Fibroblast of skin of left quadriceps (primary cell): Measurements from ENCODE around the gene ADARB2.

Source experiments
- DNase-seq, 2 experiments: peaks; one replicate each; pipeline ENCODE4 v3.0.0-alpha.2; 2013; ENCODE audit warnings: low read depth in 2 of 2

Gene ADARB2

DNA sequence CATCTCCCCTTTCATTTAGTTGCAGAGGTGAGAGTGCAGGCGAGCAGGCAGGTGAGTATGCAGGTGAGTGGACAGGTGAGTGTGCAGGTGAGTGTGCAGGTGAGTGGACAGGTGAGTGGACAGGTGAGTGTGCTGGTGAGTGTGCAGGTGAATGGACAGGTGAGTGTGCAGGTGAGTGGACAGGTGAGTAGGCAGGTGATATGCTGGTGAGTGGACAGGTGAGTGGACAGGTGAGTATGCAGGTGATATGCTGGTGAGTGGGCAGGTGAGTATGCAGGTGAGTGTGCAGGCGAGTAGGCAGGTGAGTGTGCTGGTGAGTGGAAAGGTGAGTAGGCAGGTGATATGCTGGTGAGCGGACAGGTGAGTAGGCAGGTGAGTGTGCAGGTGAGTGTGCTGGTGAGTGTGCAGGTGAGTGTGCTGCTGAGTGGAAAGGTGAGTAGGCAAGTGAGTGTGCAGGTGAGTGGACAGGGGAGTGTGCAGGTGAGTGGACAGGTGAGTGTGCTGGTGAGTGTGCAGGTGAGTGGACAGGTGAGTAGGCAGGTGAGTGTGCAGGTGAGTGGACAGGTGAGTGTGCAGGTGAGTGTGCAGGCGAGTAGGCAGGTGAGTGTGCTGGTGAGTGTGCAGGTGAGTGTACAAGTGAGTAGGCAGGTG, 165.6 kb downstream of the ADARB2 start:
- no peak for DNase-seq

DNA sequence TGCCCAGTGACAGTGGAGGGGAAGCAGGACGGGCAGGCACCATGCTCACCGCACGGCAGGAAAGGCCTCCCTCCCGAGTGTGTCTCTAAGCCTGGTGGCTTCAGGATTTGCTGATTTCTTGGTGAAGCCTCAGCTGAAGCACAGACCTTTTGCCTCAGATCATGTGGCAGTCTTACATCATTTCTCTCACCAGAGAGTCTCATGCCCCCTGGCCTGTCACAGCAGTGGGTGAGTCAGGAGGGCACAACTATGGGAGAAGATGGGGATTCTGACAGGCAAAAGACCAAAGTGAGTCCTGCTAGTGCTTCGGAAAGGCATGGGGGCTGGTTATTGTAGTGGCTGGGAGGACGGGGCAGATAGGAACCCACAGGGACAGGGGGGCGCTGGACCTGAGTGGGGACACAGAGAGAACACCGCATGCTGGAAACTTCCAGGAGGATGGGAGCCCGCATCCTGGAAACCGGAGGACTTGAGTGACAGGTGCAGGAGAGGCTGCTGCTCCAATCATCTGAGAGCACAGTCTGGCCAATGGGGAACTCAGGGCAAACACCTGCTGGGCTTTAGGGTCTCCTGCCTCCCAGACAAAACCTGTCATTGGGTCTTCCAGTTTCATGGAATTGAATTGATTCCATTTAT, 166.8 kb downstream of the ADARB2 start:
- no peak for DNase-seq

DNA sequence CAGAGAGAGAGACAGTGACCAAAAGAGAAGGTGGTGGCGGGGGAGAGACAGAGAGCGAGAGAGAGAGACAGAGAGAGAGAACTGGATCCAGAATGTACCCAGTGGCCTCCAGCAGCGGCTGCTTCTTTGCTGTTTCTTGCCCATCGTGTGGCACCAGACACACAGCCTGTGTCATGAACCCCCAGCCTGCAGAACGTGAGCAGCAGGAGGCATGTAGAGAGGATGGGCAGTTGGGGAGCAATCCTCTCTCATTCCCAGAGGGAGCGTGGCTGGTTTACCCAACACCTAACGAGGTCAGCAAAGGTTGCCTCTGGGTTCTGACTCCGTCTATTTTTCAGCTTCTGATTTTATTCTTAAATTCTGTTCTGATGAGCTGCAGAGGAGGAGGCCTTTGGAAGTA, 168.1 kb downstream of the ADARB2 start:
- no peak for DNase-seq

DNA sequence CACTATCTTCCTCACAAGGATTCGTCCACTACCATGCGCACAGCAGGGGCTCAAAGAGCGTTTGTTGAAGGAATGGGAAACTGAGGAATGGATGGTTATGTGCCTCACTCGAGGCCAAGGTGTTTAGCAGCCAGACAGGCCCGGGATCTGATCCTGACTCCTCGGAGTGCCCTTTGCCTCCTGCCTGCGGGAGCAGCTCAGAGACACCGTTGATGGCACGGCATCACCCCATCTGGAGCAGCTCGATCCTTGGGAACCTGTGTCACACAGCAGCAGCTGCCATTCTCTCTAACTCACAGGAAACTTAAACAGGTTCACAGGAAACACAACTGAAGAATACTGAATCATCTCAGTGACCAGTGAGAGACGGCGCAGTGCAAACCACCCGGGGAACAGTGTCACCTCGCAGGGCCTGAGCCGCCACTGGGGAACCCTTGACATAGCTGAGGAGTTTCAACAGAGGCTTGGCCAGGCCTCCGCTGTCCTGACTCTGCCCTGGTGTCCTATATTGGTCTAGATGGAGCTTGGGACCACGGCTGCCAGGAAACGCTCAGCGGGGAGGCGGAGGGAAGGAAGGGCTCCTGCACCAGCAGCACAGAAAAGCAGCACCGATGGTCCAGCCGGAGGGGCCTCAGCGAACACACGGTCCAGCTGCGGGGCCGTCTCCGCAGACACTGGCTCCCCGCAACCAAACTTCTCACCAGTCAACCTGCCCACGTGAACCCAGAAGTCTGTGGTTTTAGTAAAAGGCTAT, 169.4 kb downstream of the ADARB2 start:
- no peak for DNase-seq

DNA sequence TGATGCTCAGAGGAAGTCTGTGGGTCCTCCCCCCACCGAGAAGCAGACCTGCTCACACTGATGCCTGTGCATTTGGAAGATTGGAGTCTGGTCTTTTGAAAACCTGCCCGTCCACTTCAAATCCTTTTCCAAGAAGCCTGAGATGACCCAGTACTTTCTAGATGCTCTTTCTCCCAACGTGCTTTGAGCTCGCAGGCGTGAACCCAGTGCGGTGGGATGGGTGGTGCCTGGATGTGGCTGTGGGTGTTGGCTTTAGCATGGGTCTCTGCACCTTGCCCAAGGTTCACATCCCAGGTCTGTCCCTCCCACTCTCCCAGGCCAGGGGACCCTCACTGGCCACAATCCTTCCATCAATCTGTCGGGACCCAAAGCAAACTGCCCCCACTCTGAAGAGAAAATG, 170.2 kb downstream of the ADARB2 start:
- no peak for DNase-seq

DNA sequence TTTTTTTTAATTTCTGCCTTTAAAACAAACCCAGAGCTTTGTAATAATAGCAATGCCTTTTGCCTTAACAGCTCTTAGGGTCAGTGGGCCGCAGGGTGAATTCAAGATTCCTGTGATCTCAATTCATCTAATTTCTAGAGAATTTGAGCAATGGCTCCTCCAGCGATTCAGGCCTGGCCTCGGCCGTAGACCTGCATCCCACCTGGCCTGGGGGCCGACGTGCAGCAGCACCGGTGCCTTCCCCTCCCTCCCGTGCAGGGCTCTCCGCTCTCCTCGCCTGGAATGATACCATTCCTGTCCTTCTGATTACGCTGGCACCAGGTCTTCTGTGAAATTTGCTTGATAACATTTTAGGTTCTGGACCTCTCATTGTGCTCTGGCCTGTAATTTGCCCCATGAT, 172.5 kb downstream of the ADARB2 start:
- DNase-seq = no peak

DNA sequence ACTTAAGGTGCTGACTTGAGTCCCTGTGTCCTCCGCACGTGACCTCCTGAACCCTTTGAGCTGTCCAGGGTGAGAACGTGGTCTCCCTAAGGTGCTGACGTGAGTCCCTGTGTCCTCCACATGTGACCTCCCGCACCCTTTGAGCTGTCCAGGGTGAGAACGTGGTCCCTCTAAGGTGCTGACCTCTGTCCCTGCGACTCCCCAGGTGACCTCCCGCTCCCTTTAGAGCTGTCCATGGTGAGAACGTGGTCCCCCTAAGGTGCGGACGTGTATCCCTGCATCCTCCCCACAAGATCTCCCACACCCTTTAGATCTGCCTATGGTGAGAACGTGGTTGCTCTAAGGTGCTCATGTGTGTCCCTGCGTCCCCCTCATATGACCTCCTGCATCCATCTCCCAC, 174.3 kb downstream of the ADARB2 start:
- DNase-seq = no peak

DNA sequence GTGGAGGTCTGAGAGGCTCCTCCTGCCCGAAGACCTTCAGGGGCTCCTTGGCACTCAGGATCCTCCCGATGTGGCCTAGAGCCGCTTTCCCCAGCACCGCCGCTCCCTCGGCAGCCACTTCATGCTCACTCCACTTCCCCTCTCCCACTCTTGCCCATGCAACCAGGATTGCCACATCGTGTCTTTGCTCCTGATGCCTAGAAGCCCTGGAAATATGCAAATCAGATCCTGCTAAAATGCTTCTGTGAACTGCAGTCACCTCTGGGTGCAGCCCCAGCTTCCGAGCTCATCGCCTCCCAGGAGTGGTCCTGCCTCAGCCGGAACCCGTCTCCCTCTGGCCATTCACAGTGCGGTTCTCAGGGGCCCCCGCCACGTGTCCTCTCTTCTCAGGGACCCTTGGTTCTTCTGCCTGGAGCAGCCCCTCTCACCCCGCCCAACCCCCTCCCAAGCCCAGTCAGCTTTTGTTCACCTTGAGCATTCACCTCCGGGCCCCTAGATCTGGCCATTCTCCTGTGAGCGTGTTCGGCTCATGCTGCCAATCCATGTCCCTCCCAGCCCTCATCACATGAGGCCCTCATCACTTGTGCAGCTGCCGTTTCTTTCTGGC, 175.5 kb downstream of the ADARB2 start:
- no peak for DNase-seq

DNA sequence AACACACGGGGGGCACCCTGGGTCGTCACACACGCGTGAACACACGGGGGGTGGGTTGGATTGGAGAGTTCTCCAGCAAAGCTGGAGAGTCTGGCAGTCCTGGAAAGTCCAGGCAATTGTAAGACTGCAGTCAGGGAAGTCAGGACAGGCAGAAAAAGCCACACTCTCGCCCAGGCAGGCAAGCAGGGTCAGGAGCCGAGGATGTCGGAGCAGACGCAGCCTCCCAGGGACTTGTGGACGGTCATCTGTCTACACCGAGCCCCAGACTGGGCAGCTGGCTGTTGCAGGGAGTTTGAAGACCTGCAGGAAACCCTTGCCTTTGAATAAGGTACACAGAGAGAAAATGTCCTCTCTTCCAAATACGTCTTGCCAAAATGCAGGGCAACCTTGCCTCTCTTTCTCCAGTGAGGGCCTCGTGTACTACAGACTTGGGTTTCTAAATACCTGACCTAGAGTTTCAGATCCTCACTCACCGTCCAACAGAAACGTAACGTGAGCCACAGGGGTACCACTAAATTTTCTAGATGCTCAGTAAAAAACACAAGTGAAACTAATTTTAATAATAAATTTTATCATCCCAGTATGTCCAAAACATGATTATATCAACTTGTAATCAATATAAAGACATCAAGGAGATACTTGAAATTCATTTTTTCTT, 176.7 kb downstream of the ADARB2 start:
- DNase-seq = no peak

DNA sequence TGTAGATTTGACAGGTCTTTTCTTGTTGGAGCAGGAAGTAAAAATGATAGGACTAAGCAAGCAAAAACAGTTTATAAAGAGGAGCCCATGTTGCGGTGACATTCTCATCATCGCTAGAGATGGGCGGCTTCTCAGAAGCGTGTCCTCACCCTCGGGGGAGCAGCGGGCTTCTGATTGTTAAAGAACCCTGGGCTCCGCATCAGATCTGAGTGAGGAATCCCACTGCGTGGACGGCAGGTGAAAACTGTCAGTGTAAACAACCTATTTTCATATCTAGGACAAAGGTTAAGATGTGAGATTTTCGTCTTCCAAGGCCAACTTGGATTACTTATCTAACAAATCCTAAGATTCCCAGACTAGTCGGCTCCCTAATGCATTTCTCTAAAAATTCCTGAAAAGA, 177.6 kb downstream of the ADARB2 start:
- DNase-seq = no peak

DNA sequence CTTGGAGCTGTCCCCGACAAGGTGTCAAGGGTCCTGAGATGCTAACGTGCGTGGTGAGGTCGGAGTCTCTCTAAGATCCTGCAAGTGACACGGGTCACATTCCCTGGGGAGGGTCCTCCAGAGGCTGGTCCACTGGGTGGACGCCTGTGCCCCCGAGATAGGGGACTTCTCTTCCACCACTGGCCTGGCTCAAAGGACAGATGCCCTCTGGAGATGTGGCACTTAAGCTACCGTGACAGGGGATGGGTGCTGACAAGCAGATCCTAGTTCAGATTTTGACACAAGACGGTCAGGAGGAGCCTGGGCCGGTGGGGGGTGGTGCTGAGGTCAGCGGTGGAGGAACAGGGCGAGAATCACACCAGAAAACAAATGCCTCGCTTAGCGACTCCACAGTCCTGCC, 178.0 kb downstream of the ADARB2 start:
- no peak for DNase-seq

DNA sequence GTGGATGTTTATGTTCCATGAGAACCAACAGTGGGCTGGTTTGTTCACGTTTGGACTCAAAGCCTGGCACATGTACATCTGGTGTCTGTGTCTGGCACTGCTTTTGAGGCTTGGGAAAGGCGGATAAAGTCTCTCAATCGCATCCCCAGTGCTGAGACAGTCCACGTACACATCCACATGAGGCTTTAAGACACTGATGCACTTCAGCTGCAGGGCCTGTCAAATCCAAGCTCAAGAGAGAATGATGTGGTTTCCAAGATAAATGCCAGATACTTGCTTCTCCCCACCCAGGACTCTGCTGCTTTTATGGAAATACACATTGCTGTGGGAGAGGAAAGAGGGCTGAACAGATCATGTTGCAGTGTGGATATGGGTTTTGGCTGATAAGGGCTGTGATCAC, 178.4 kb downstream of the ADARB2 start:
- no peak for DNase-seq

DNA sequence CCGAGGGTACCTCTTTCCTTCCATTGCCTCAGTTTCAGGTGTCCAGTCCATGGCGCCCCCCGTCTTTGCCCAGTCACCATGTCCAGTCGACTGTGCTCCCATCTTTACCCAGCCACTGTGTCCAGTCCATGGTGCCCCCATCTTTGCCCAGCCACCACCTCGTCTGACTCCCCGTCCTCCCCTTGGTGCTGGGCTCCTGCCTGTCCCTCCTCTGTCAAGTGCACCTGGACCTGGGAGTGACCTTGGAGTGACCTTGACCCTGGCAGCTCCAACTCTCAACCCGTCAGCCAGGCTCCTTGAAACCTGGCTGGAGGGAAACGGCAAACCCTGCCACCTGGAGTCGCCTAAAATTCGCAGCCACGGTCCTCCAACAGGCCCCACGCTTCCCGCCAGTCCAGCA, 180.2 kb downstream of the ADARB2 start:
- no peak for DNase-seq

DNA sequence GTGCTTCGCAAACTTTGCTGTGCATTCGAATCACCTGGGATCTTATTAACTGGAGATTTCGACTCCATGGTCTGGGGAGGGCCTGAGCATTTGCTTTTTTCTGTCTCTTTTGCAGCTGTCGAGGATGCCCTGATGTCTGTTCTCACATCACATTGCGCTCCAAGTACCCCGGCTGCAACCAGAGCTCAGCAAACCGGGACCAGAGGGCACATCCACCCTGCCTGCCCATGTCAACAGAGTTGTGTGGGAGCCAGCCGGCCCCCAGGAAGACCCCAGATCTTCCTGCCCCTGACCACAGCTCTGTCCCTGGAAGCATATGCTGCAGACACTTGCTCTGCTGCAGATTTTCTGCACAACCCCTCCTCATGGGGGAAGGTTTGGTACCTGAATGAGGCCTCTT, 180.8 kb downstream of the ADARB2 start:
- DNase-seq = no peak

DNA sequence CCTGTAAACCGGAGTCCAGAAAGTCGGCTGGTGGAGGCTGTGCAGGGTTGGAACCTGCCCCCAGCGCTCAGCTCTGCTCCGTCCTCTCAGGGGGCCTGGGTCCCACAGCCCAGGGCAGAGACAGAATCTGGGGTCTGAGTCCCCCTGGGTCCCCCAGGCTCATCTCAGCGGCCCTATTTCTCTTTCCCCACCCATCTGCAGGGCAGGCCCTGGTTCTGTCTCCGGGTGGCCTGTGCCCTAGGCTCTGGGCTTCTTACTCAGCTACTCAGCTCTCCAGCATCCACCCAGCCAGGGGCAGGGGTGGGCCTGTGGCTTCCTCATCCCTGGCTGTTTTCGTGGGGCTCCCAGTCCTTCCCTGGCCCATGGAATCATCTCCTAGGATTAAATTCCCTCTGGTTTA, 183.4 kb downstream of the ADARB2 start:
- no peak for DNase-seq

DNA sequence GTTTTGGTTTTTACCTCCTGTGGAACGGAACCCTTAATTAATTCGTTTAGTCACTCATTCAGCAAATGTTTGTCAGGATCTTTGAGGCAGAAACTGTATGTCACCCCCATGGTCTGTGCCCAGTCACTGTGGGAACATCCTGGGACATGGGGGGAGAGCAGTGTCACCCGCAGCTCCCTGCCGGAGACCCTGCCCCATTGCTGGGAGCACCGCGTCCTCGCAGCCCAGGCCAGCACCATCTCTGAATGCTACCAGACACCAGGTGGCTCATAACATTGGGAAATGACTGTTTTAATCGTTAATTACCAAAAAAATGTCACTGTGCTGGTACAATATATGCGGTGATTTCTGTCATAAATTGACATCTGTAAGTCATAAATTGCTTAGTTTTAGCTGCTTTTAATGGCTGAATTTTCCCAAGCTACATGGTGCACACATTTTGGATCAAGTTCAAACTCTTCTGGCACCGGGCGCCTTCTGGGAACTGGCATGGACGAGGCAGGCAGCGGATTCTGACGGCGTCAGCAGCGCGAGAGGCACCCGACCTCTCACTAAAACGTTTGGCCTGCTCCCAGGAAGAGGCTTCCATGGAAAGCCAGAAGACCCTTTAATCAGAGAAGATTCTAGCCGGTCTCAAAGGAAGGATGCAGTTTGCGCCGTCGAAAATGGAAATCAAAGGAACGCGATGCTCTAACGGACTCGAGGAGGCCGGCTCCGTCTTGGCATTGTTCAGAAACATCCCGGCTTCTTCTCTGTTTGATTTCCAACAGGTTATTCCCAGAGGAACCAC, 184.2 kb downstream of the ADARB2 start:
- no peak for DNase-seq

DNA sequence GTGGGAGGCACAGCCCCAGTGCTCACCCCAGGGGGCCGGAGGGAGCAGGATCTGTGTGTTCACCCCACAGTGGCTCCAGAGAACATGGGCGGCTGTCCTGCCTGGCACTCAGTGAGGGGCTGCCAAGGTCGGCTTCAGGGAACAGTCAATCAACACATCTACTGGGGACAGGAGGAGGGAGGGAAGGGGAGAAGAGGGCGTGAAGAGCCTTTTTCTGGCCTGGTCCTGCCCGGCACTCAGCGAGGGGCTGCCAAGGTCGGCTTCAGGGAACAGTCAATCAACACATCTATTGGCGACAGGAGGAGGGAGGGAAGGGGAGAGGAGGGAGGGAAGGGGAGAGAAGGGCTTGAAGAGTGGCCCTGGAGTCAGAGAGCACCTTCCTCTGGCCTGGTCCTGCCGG, 184.9 kb downstream of the ADARB2 start:
- DNase-seq = no peak

DNA sequence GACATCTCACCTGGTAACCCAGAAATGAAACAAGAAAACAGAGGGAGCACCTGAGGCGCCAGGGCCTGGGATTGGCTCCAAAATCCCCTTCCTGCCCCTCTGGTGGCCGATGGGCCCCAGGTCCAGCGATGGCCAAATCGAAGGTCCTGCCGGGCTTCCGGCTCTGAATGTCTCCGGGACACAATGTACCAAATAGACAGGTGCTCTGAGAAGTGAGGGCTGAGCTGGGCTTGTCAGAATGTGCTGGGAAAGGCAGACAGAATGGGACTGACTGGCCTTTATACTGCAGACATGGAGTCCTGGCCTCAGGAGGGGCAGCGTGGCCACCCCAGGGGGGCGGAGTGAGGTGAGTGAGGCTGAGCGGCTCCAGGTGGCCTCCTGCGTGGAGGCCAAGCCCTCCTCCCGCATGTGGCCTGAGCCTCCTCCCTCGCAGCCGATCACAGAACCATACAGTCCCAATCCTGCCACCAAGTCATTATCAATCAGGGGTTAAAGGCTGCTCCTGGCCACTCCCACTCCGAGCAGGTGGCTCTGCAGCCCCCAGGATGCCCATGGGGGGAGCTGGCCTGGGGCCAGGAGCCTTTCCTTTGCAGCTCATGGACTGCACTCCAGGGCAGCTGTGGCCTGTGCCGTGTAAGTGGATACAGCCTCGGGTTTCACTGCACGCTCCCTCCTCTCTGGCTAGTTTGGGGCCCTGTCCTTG, 185.5 kb downstream of the ADARB2 start:
- DNase-seq = no peak

DNA sequence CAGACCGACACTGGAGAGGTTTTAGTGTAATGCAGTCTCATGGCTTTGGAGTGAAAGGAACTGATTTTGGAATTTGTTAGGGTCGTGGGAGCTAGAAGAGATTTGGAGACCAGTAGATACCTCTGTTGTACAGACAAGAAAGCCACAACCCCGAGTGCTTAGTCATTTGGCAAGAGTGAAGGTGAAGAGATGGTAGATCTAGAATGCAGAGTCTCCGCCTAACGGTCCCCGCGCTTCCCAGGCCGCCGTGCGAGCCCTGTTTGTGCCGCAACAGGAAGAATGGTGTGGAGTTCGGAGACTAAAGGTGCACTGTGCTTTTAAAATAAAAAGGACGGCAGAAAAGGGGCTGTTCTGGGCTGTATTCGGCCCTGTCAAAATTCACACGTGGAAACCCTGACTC, 186.7 kb downstream of the ADARB2 start:
- no peak for DNase-seq

DNA sequence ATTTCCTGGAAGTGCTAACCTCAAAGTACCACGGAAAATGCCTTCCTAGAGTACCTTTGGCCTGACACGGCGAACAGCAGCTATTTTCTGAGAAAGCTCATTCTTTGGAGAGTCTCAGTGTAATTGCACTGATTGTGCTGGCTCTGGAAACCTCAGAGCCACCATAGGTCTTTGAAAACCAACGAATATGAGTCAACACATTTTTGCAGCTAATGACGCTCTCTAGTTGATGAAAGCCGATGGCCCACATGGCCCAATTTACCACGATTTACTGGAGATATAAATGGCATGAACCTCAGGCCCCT, 187.1 kb downstream of the ADARB2 start:
- no peak for DNase-seq
